Liver (tissue), 9 donors: ENCODE measurements around the gene DLK1. TPM values are rescaled to one million over a fixed set of nuclear protein-coding genes. Genes with fewer than 3 reads are reported as not detected.

Experiments used
- DNase-seq: peaks from one replicate; pipeline ENCODE4 v3.0.0-alpha.2; 2017; ENCODE audit warnings: low spot score
- H3K27ac ChIP-seq, 2 donors: one replicate each; pipeline ENCODE4 v1.7.0; 2013; ENCODE audit warnings: inconsistent platforms in 2 of 2, low read length in 2 of 2, control low read depth in 1 of 2, low read depth in 1 of 2, mild to moderate bottlenecking in 1 of 2
- H3K27me3 ChIP-seq, 4 donors: one replicate each; pipeline versions ENCODE4 v1.6.1 to v1.7.0; 2013; ENCODE audit warnings: low read length in 3 of 4, inconsistent platforms in 1 of 4, mild to moderate bottlenecking in 1 of 4, moderate library complexity in 1 of 4; ENCODE audit not compliant: control insufficient read depth in 4 of 4, insufficient read depth in 4 of 4
- H3K36me3 ChIP-seq, 4 donors: one replicate each; pipeline versions ENCODE4 v1.6.1 to v1.7.0; 2013; ENCODE audit warnings: low read length in 3 of 4, mild to moderate bottlenecking in 3 of 4, low read depth in 1 of 4, moderate library complexity in 1 of 4; ENCODE audit not compliant: control insufficient read depth in 4 of 4, insufficient read depth in 3 of 4
- H3K4me1 ChIP-seq, 4 donors: one replicate each; pipeline versions ENCODE4 v1.6.1 to v1.7.0; 2013; ENCODE audit warnings: low read length in 3 of 4, mild to moderate bottlenecking in 3 of 4, moderate library complexity in 1 of 4; ENCODE audit not compliant: control insufficient read depth in 4 of 4, insufficient read depth in 4 of 4
- H3K4me3 ChIP-seq, 3 donors: one replicate each; pipeline versions ENCODE4 v1.6.1 to v1.7.0; 2013; ENCODE audit warnings: low read length in 3 of 3, control low read depth in 1 of 3, low read depth in 1 of 3, mild to moderate bottlenecking in 1 of 3
- H3K9ac ChIP-seq, 2 donors: one replicate each; pipeline ENCODE4 v1.7.0; 2013; ENCODE audit warnings: low read length in 2 of 2, mild to moderate bottlenecking in 2 of 2, moderate library complexity in 2 of 2, control low read depth in 1 of 2, low read depth in 1 of 2
- H3K9me3 ChIP-seq, 4 donors: one replicate each; pipeline versions ENCODE4 v1.6.1 to v1.7.0; 2013; ENCODE audit warnings: low read length in 3 of 4; ENCODE audit not compliant: control insufficient read depth in 4 of 4
- EGR1 ChIP-seq, 2 donors: IDR thresholded peaks; 2 replicates each; pipeline ENCODE4 v1.6.1; 2016 to 2018; ENCODE audit warnings: antibody characterized with exemption in 2 of 2, low read depth in 2 of 2
- FOXA1 ChIP-seq: IDR thresholded peaks from 2 replicates; pipeline ENCODE4 v1.6.1; 2016; ENCODE audit warnings: antibody characterized with exemption
- FOXA2 ChIP-seq: IDR thresholded peaks from 2 replicates; pipeline ENCODE4 v1.6.1; 2016; ENCODE audit warnings: antibody characterized with exemption
- GABPA ChIP-seq, 2 donors: IDR thresholded peaks in 1 of 2; conservative IDR thresholded peaks in 1 of 2; 2 replicates each; pipeline ENCODE4 v1.6.1; 2016; ENCODE audit warnings: antibody characterized with exemption in 2 of 2, mild to moderate bottlenecking in 1 of 2, moderate library complexity in 1 of 2
- HNF4A ChIP-seq, 2 donors: conservative IDR thresholded peaks; 2 replicates each; pipeline ENCODE4 v1.6.1; 2016; ENCODE audit warnings: antibody characterized with exemption in 2 of 2, mild to moderate bottlenecking in 2 of 2
- HNF4G ChIP-seq: IDR thresholded peaks from 2 replicates; pipeline ENCODE4 v1.6.1; 2016; ENCODE audit warnings: antibody characterized with exemption
- JUND ChIP-seq, 2 donors: IDR thresholded peaks; 2 replicates each; pipeline ENCODE4 v1.6.1; 2016; ENCODE audit warnings: antibody characterized with exemption in 2 of 2
- MAX ChIP-seq: IDR thresholded peaks from 2 replicates; pipeline ENCODE4 v1.6.1; 2016; ENCODE audit warnings: antibody characterized with exemption
- NR2F2 ChIP-seq: IDR thresholded peaks from 2 replicates; pipeline ENCODE4 v1.6.1; 2016; ENCODE audit warnings: antibody characterized with exemption
- RAD21 ChIP-seq, 2 donors: IDR thresholded peaks; 2 replicates each; pipeline ENCODE4 v1.6.1; 2016; ENCODE audit warnings: antibody characterized with exemption in 2 of 2, mild to moderate bottlenecking in 2 of 2
- RXRA ChIP-seq, 2 donors: IDR thresholded peaks; 2 replicates each; pipeline ENCODE4 v1.6.1; 2017 to 2018; ENCODE audit warnings: antibody characterized with exemption in 2 of 2, mild to moderate bottlenecking in 1 of 2
- SP1 ChIP-seq: IDR thresholded peaks from 2 replicates; pipeline ENCODE4 v1.6.1; 2018; ENCODE audit warnings: antibody characterized with exemption, mild to moderate bottlenecking
- TAF1 ChIP-seq: conservative IDR thresholded peaks from 2 replicates; pipeline ENCODE4 v1.6.1; 2016; ENCODE audit warnings: antibody characterized with exemption, mild to moderate bottlenecking
- YY1 ChIP-seq: IDR thresholded peaks from 2 replicates; pipeline ENCODE4 v1.6.1; 2016; ENCODE audit warnings: antibody characterized with exemption, mild to moderate bottlenecking
- ZBTB33 ChIP-seq: IDR thresholded peaks from 2 replicates; pipeline ENCODE4 v1.6.1; 2016; ENCODE audit warnings: antibody characterized with exemption
- WGBS: extraction: QIAGEN DNeasy Blood & Tissue Kit; methylation state at CpG from one replicate; pipeline ENCODE4 v1.1.7; 2013; 5-methylcytosine and 5-hydroxymethylcytosine counted together
- polyA plus RNA-seq, 2 donors: library from polyadenylated mRNA; stranded (reverse) in 1 of 2; unstranded in 1 of 2; fragments of 200-250 nt in 1 of 2; fragments of >200 nt in 1 of 2; fragmentation: Nextera tagmentation in 1 of 2; extraction: Ambion mirVana in 1 of 2; gene quantifications; one replicate each; pipeline versions ENCODE4 v1.2.1 to v1.2.3, GENCODE V29; 2013 to 2015
- total RNA-seq, 2 donors: library from RNA; depleted of rRNA; stranded (reverse); fragments of >200 nt; gene quantifications; one replicate each; pipeline ENCODE4 v1.2.3, GENCODE V29; 2014
- TF ChIP-seq, protein P1 (sequence below): IDR thresholded peaks from 2 replicates; pipeline ENCODE4 v1.6.1; 2016; ENCODE audit warnings: antibody characterized with exemption
- TF ChIP-seq, protein P2 (sequence below): IDR thresholded peaks from 2 replicates; pipeline ENCODE4 v1.6.1; 2016; ENCODE audit warnings: antibody characterized with exemption, mild to moderate bottlenecking
- TF ChIP-seq, protein P3 (sequence below): fragments of 150-350 bp; IDR thresholded peaks from 2 replicates; pipeline ENCODE4 v1.5.1; 2017; ENCODE audit warnings: improper control_type of control experiment, low read depth, low read length; ENCODE audit not compliant: missing input control
- donor health status: healthy.
- donor health status: healthy.
- donor health status: healthy.
- donor health status: healthy.
- donor health status: healthy.

The DLK1 gene
- total and polyA plus RNA-seq, 4 donors: 0.42 to 331 (median 1.8) TPM; not detected in 1

- DNase-seq: no peak
- H3K9me3 ChIP-seq: no peaks in the 10 kb centered on the region
- no peaks in the 10 kb centered on the region for H3K4me1 ChIP-seq
- TF ChIP-seq RAD21 (IDR thresholded peaks at IDR 0.05) (no peak), SP1 (no peak), FOXA2 (no peak), TAF1 (no peak)
- H3K4me3 ChIP-seq: no peak overlapping the region
- no peak overlapping the region for H3K27ac ChIP-seq
- no peak overlapping the region for H3K9ac ChIP-seq
- H3K27me3 ChIP-seq: peaks cover 0 to 11% (median 6%) of the 10 kb centered on the region in 4 donors
- H3K36me3 ChIP-seq: no peaks in the 10 kb centered on the region
- 65% methylated on average over 21 of the region's 21 CpGs for WGBS
Observed at GRCh38 chr14:100723135-100723829, 3.4 kb upstream of the DLK1 start.

DNA sequence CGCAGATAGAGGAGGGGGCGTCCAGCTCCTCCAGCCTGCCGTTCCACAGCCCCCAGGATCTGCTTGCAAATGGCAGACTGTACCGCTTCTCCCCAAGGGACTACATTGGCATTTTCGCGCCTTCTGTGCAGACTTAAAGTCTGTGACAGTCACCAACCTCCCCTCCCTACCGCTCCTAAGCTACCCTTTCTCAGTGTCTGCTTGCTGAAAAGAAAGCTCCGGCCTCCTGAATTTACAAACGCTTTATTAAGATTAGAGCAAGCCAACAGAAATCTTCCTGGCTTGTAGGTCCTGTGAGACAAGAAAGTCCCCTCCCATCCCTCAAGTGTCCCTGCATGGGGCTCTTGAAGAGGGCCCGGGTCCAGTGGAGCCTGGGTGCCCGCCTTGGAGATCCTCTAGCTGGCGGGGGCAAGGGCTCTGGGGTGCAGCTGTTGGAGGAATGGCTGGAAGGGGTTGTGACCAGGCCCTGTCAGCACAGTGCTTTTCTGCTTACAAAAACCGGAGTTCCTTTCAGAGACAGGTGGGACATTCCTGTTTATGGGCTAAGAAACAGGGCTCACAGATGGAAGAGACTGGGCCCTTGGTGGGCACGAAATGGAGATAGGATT is 2.8 kb upstream of the DLK1 start:
- Histone ChIP-seq H3K9ac (no peak overlapping the region), H3K36me3 (no peaks in the 10 kb centered on the region), H3K4me3 (no peak overlapping the region), H3K27me3 (peaks cover 0 to 12% (median 6%) of the 10 kb centered on the region in 4 donors), H3K27ac (no peak overlapping the region), H3K4me1 (no peaks in the 10 kb centered on the region), H3K9me3 (no peaks in the 10 kb centered on the region)
- TF ChIP-seq FOXA2 (no peak), SP1 (no peak), JUND (IDR thresholded peaks at IDR 0.05) (no peak), RAD21 (IDR thresholded peaks at IDR 0.05) (no peak), HNF4A (conservative IDR thresholded peaks at IDR 0.05) (no peak), FOXA1 (no peak), RXRA (IDR thresholded peaks at IDR 0.05) (no peak), GABPA (IDR thresholded peaks at IDR 0.05 in 1 of 2, conservative IDR thresholded peaks at IDR 0.05 in 1 of 2) (no peak), NR2F2 (no peak), TAF1 (no peak)
- TF ChIP-seq, protein P1, sequence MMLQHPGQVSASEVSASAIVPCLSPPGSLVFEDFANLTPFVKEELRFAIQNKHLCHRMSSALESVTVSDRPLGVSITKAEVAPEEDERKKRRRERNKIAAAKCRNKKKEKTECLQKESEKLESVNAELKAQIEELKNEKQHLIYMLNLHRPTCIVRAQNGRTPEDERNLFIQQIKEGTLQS: no peak
- WGBS: 81% methylated on average over 14 of the region's 14 CpGs
- no peak for DNase-seq

- TF ChIP-seq RXRA (IDR thresholded peaks at IDR 0.05) (no peak), FOXA1 (no peak), NR2F2 (no peak), JUND (IDR thresholded peaks at IDR 0.05) (no peak), EGR1 (IDR thresholded peaks at IDR 0.05; ENCODE audit: low read depth in 2 of 2) (no peak), SP1 (no peak), HNF4A (conservative IDR thresholded peaks at IDR 0.05) (no peak), GABPA (IDR thresholded peaks at IDR 0.05 in 1 of 2, conservative IDR thresholded peaks at IDR 0.05 in 1 of 2) (no peak), YY1 (no peak), TAF1 (no peak), RAD21 (IDR thresholded peaks at IDR 0.05) (no peak), FOXA2 (no peak), MAX (no peak), HNF4G (no peak), ZBTB33 (no peak)
- TF ChIP-seq, protein P2, sequence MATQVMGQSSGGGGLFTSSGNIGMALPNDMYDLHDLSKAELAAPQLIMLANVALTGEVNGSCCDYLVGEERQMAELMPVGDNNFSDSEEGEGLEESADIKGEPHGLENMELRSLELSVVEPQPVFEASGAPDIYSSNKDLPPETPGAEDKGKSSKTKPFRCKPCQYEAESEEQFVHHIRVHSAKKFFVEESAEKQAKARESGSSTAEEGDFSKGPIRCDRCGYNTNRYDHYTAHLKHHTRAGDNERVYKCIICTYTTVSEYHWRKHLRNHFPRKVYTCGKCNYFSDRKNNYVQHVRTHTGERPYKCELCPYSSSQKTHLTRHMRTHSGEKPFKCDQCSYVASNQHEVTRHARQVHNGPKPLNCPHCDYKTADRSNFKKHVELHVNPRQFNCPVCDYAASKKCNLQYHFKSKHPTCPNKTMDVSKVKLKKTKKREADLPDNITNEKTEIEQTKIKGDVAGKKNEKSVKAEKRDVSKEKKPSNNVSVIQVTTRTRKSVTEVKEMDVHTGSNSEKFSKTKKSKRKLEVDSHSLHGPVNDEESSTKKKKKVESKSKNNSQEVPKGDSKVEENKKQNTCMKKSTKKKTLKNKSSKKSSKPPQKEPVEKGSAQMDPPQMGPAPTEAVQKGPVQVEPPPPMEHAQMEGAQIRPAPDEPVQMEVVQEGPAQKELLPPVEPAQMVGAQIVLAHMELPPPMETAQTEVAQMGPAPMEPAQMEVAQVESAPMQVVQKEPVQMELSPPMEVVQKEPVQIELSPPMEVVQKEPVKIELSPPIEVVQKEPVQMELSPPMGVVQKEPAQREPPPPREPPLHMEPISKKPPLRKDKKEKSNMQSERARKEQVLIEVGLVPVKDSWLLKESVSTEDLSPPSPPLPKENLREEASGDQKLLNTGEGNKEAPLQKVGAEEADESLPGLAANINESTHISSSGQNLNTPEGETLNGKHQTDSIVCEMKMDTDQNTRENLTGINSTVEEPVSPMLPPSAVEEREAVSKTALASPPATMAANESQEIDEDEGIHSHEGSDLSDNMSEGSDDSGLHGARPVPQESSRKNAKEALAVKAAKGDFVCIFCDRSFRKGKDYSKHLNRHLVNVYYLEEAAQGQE: no peak
- TF ChIP-seq, protein P3, sequence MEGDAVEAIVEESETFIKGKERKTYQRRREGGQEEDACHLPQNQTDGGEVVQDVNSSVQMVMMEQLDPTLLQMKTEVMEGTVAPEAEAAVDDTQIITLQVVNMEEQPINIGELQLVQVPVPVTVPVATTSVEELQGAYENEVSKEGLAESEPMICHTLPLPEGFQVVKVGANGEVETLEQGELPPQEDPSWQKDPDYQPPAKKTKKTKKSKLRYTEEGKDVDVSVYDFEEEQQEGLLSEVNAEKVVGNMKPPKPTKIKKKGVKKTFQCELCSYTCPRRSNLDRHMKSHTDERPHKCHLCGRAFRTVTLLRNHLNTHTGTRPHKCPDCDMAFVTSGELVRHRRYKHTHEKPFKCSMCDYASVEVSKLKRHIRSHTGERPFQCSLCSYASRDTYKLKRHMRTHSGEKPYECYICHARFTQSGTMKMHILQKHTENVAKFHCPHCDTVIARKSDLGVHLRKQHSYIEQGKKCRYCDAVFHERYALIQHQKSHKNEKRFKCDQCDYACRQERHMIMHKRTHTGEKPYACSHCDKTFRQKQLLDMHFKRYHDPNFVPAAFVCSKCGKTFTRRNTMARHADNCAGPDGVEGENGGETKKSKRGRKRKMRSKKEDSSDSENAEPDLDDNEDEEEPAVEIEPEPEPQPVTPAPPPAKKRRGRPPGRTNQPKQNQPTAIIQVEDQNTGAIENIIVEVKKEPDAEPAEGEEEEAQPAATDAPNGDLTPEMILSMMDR: no peak
- Histone ChIP-seq H3K4me1 (no peaks in the 10 kb centered on the region), H3K27me3 (peaks cover 0 to 16% (median 6%) of the 10 kb centered on the region in 4 donors), H3K9me3 (no peaks in the 10 kb centered on the region), H3K9ac (no peak overlapping the region), H3K27ac (no peak overlapping the region), H3K36me3 (no peaks in the 10 kb centered on the region), H3K4me3 (no peak overlapping the region)
- WGBS: 90% methylated on average over 4 of the region's 4 CpGs
- DNase-seq: no peak
Observed at GRCh38 chr14:100724536-100724935, 2.2 kb upstream of the DLK1 start.
